NCI-H2196 (cell line): ENCODE data around the gene PRDM15.
A peak's percentile ranks its signal among the peaks of the same experiment; 100 is the strongest.

Experiments used
- DNase-seq: peaks from one replicate; lab custom pipeline; 2025; ENCODE audit not compliant: unreplicated experiment; lab: John Stamatoyannopoulos, UW

PRDM15 gene, protein sequence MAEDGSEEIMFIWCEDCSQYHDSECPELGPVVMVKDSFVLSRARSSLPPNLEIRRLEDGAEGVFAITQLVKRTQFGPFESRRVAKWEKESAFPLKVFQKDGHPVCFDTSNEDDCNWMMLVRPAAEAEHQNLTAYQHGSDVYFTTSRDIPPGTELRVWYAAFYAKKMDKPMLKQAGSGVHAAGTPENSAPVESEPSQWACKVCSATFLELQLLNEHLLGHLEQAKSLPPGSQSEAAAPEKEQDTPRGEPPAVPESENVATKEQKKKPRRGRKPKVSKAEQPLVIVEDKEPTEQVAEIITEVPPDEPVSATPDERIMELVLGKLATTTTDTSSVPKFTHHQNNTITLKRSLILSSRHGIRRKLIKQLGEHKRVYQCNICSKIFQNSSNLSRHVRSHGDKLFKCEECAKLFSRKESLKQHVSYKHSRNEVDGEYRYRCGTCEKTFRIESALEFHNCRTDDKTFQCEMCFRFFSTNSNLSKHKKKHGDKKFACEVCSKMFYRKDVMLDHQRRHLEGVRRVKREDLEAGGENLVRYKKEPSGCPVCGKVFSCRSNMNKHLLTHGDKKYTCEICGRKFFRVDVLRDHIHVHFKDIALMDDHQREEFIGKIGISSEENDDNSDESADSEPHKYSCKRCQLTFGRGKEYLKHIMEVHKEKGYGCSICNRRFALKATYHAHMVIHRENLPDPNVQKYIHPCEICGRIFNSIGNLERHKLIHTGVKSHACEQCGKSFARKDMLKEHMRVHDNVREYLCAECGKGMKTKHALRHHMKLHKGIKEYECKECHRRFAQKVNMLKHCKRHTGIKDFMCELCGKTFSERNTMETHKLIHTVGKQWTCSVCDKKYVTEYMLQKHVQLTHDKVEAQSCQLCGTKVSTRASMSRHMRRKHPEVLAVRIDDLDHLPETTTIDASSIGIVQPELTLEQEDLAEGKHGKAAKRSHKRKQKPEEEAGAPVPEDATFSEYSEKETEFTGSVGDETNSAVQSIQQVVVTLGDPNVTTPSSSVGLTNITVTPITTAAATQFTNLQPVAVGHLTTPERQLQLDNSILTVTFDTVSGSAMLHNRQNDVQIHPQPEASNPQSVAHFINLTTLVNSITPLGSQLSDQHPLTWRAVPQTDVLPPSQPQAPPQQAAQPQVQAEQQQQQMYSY

GRCh38 chr21:41879190-41879998 is at the start of gene PRDM15:
Gene PRDM15 (minus strand): TSS chr21:41879344. CDS start chr21:41860363, 18,981 bp downstream.
- peak; percentile 77 for DNase-seq

GRCh38 chr21:41928621-41929220 is 49.6 kb upstream of the PRDM15 start:
- no peak for DNase-seq

- DNase-seq, result no peak
Measured at GRCh38 chr21:41927727-41928409, 48.7 kb upstream of the PRDM15 start.

- no peak for DNase-seq
Measured at GRCh38 chr21:41926807-41927171, 47.6 kb upstream of the PRDM15 start.

GRCh38 chr21:41926117-41926806 is 47.1 kb upstream of the PRDM15 start:
- DNase-seq, result no peak

DNA sequence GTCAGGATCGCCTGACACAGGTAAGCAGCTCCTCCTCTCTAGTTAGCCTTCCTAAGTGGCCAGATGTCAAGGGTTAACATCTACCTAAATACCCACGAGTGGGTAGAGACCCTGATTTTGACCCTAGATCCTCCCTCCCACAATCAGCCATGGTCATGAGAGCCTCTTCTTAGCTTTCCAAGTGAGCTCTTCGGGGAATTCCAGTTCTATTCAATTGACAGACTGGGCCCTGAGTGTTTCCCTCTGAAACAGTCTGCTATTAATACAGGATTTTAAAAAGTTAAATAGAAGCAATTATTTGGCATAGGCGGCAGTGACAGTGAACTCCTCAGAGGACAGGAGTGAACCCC is 46.6 kb upstream of the PRDM15 start:
- no peak for DNase-seq

- DNase-seq, result no peak
Measured at GRCh38 chr21:41924368-41924754, 45.2 kb upstream of the PRDM15 start.

DNA sequence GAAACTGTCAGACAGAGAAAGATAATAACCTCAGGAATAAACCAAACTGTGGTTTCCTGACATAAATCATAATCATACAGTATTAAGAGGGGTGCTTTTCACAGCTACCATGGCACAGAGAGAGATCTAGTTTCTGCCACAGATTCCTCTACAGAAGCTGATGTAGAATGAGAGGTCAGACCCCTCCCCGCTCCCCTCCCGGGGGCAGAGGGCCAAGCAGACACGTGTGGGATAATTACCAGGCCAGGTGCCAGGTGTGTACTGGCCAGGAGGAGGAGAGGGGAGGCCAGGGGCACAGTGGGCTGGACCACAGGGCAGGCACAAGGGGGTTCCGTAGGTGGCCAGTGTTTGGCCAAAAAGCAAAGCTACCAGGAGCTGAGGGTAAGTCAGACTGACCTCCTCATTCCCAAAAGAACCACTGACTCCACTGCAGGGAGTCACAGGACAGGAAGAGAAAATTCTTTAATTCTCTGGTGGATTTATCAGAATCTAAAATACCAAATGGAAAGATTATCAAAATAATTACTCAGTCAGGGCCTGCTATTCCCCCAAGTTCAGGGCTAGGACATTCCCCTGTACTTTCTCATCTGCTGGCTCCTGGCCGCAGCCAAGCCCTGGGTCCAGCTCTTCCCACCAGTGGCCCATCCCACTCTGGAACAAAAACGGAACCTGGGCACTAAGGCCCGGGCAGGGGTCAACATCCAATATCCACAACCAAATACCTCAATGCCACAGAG is 44.7 kb upstream of the PRDM15 start:
- DNase-seq, result no peak

DNA sequence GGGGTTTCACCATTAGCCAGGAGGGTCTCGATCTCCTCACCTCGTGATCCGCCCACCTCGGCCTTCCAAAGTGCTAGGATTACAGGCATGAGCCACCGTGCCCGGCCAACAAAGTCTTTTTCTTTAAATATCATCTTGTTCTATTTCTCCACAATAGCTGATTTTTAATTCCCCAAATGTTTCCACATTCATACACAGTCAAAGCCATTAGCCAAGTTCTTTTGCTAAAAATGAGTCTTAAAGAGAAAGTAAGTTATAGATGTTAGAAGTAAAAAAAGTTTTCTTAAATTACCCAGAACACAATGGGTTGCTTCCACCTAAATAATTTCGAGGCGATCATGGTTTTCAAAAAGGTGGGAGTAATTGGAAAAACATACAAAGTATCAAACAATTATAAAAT is 44.0 kb upstream of the PRDM15 start:
- no peak for DNase-seq

- DNase-seq, result no peak
Measured at GRCh38 chr21:41921021-41921420, 41.9 kb upstream of the PRDM15 start.

GRCh38 chr21:41920476-41920875 is 41.3 kb upstream of the PRDM15 start:
- DNase-seq, result no peak

- no peak for DNase-seq
Measured at GRCh38 chr21:41919666-41920398, 40.7 kb upstream of the PRDM15 start.

DNA sequence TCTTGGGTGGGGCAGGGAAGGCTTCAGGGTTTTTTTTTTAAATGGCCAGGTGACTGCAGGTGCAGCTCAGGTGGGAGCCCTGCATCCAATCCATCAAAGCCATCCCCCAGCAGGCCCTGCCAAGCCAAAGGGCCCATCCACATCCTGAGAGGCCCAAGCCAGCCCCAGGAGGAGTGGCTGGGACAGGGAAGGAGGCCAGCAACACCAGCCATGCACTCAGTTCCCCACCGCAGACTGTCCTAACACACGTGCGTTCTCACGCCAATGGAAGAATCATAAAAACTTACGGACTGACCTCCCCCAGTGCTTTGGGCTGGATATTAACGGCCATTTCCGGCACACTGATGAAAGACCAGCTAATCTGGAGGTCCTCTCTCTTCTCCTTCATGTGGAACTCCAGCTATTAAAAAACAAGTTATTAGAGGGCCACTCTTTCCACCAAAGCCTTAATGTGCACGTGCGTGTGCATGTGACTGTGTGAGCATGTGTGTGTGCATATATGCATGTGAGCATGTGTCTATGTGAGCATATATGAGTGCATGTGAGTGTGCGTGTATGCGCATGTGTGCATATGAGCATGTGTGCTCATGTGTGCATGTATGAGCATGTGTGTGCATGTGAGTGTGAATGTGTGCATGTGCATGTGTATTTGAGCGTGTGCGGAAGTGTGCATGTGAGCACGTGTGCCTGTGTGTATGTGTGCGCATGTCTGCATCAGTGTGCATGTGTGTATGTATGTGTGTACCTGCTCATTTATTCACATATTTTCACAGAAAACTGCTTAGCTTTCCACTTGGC is 39.6 kb upstream of the PRDM15 start:
- no peak for DNase-seq

GRCh38 chr21:41917531-41917930 is 38.4 kb upstream of the PRDM15 start:
- no peak for DNase-seq

DNA sequence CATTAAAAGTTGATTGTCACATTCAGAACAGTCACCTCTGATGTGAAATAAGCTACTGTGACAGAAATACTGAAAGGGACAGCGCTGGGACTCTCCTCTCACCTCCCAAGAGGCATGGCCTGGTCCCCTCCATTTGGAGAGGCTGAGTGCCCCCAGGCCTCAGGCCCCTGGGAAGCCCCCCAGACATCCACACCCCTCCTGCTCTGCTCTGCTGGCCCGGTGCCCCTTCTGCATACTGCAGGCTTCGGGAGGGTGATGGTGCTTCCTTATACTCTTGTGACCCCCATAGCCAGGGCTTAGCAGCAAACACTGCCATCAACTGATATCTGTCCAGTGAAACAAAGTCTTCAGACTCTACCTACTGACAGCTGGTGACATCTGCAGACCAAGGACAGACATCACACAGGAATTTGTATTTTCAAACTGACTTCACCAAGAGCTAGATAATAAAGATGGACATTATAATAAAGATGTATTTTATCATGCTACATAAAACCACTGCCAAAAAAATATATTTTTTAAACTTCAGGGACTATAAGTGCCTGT is 37.8 kb upstream of the PRDM15 start:
- DNase-seq, result no peak

- DNase-seq, result no peak
Measured at GRCh38 chr21:41914965-41915364, 35.8 kb upstream of the PRDM15 start.

- no peak for DNase-seq
Measured at GRCh38 chr21:41914358-41914757, 35.2 kb upstream of the PRDM15 start.
